ENCODE measurements around the gene RAB11FIP4. TPM values are rescaled to one million over a fixed set of nuclear protein-coding genes. Genes with fewer than 3 reads are reported as not detected.

Gene RAB11FIP4
- total RNA-seq, 1 experiment from 2014 or later = 54.9 TPM

DNA sequence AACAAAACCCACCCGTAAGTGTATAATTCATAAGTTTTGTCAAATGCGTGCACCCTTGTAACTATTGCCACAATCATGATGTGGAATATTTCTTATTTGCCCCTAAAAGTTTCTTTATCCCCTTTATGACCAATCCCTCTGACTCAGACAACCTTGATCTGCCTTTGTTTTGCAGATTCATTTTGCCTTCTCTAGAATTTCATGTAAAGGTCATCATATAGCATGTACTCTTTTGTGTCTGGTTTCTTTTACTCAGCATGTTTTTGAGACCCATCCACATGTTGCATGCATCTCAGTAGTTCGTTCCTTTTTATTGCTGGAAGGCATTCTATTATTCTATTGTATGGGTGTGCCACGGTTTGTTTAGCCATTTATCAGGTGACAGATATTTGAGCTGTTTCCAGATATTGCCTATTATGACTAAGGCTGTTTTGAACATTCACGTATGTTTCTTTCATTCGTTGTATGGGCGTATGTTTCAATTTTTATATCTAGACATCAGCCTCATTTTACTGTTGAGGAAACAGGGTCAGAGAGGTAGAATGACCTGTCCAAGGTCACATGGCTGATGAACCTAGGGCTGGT lies 192.4 kb downstream of the RAB11FIP4 start (continued):
- TF ChIP-seq FOXJ3 (CRISPR knock-in tag; IDR thresholded peaks at IDR 0.05; ENCODE audit: borderline replicate concordance) (no peak), FOXK1 (CRISPR knock-in tag; IDR thresholded peaks at IDR 0.05) (no peak), GRHL2 (CRISPR knock-in tag; IDR thresholded peaks at IDR 0.05; ENCODE audit: insufficient replicate concordance, severe bottlenecking) (no peak)
- TF ChIP-seq, protein P1, sequence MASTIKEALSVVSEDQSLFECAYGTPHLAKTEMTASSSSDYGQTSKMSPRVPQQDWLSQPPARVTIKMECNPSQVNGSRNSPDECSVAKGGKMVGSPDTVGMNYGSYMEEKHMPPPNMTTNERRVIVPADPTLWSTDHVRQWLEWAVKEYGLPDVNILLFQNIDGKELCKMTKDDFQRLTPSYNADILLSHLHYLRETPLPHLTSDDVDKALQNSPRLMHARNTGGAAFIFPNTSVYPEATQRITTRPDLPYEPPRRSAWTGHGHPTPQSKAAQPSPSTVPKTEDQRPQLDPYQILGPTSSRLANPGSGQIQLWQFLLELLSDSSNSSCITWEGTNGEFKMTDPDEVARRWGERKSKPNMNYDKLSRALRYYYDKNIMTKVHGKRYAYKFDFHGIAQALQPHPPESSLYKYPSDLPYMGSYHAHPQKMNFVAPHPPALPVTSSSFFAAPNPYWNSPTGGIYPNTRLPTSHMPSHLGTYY (CRISPR knock-in tag; IDR thresholded peaks at IDR 0.05) = no peak
- TF ChIP-seq, protein P2, sequence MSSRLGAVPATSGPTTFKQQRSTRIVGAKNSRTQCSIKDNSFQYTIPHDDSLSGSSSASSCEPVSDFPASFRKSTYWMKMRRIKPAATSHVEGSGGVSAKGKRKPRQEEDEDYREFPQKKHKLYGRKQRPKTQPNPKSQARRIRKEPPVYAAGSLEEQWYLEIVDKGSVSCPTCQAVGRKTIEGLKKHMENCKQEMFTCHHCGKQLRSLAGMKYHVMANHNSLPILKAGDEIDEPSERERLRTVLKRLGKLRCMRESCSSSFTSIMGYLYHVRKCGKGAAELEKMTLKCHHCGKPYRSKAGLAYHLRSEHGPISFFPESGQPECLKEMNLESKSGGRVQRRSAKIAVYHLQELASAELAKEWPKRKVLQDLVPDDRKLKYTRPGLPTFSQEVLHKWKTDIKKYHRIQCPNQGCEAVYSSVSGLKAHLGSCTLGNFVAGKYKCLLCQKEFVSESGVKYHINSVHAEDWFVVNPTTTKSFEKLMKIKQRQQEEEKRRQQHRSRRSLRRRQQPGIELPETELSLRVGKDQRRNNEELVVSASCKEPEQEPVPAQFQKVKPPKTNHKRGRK (CRISPR knock-in tag; IDR thresholded peaks at IDR 0.05; ENCODE audit: borderline replicate concordance) = no peak

- ChIA-PET CTCF (no interaction called here), POLR2A (interaction anchor here (0.7 kb wide), 1 partner anchor 14 kb away, joined by 3 read pairs; no protein-coding TSS in a partner anchor)
- H3K9me3 Mint-ChIP-seq = peaks cover 4% of the 10 kb centered on the region
- TF ChIP-seq, protein P3, sequence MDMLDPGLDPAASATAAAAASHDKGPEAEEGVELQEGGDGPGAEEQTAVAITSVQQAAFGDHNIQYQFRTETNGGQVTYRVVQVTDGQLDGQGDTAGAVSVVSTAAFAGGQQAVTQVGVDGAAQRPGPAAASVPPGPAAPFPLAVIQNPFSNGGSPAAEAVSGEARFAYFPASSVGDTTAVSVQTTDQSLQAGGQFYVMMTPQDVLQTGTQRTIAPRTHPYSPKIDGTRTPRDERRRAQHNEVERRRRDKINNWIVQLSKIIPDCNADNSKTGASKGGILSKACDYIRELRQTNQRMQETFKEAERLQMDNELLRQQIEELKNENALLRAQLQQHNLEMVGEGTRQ (CRISPR knock-in tag; IDR thresholded peaks at IDR 0.05) = peak; percentile 45; the same call in 1 of the 2 replicates
- TF ChIP-seq ATF6 (CRISPR knock-in tag; IDR thresholded peaks at IDR 0.05) = no peak
- no peaks in the 10 kb centered on the region for H3K36me3 Mint-ChIP-seq
- H3K4me3 Mint-ChIP-seq = no peak overlapping the region
- ATAC-seq (no peak), DNase-seq (ENCODE audit: low spot score) (no peak)
- H3K27ac Mint-ChIP-seq = no peak overlapping the region
- no peaks in the 10 kb centered on the region for H3K4me1 Mint-ChIP-seq
- H3K27me3 Mint-ChIP-seq (ENCODE audit: low read depth) = no peaks in the 10 kb centered on the region
Observed at GRCh38 chr17:31584438-31585279, 193.2 kb downstream of the RAB11FIP4 start.

DNA sequence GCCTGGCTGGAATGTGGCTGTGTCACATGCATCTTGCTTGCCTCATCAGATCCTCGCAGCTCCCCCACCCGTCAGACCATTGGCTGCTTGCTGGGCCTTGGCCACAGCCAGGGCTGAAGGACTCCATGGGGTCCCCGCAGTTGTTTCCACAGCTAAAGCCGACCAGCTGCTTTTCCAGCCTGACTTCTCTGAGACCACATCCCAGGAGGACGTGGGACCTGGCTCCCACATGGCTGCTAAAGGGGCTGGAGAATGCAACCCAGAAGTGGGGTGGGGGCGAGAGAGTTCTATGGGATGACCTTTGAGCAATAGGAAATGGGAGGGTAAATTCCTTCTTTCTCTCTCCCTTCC lies 193.8 kb downstream of the RAB11FIP4 start:
- Mint-ChIP-seq H3K27me3 (ENCODE audit: low read depth) (no peaks in the 10 kb centered on the region), H3K4me3 (no peak overlapping the region), H3K9me3 (peaks cover 4% of the 10 kb centered on the region), H3K27ac (no peak overlapping the region), H3K36me3 (no peaks in the 10 kb centered on the region), H3K4me1 (no peaks in the 10 kb centered on the region)
- ATAC-seq (no peak), DNase-seq (ENCODE audit: low spot score) (no peak)
- POLR2A ChIA-PET = no interaction called here
- CTCF ChIA-PET = no interaction called here
- TF ChIP-seq AFF4 (CRISPR knock-in tag; IDR thresholded peaks at IDR 0.05; ENCODE audit: borderline replicate concordance) = no peak
- TF ChIP-seq ZNF263 (CRISPR knock-in tag; IDR thresholded peaks at IDR 0.05; ENCODE audit: low read depth) = no peak
- no peak for TF ChIP-seq TEAD4 (CRISPR knock-in tag; IDR thresholded peaks at IDR 0.05)
- no peak for TF ChIP-seq ZNF416 (CRISPR knock-in tag; IDR thresholded peaks at IDR 0.05)
- TF ChIP-seq, protein P4, sequence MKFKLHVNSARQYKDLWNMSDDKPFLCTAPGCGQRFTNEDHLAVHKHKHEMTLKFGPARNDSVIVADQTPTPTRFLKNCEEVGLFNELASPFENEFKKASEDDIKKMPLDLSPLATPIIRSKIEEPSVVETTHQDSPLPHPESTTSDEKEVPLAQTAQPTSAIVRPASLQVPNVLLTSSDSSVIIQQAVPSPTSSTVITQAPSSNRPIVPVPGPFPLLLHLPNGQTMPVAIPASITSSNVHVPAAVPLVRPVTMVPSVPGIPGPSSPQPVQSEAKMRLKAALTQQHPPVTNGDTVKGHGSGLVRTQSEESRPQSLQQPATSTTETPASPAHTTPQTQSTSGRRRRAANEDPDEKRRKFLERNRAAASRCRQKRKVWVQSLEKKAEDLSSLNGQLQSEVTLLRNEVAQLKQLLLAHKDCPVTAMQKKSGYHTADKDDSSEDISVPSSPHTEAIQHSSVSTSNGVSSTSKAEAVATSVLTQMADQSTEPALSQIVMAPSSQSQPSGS (CRISPR knock-in tag; IDR thresholded peaks at IDR 0.05; ENCODE audit: borderline replicate concordance, low read depth) = no peak
- no peak for TF ChIP-seq ZBTB21 (CRISPR knock-in tag; IDR thresholded peaks at IDR 0.05; ENCODE audit: borderline replicate concordance)
- TF ChIP-seq ZNF121 (CRISPR knock-in tag; IDR thresholded peaks at IDR 0.05) = no peak
- TF ChIP-seq, protein P5, sequence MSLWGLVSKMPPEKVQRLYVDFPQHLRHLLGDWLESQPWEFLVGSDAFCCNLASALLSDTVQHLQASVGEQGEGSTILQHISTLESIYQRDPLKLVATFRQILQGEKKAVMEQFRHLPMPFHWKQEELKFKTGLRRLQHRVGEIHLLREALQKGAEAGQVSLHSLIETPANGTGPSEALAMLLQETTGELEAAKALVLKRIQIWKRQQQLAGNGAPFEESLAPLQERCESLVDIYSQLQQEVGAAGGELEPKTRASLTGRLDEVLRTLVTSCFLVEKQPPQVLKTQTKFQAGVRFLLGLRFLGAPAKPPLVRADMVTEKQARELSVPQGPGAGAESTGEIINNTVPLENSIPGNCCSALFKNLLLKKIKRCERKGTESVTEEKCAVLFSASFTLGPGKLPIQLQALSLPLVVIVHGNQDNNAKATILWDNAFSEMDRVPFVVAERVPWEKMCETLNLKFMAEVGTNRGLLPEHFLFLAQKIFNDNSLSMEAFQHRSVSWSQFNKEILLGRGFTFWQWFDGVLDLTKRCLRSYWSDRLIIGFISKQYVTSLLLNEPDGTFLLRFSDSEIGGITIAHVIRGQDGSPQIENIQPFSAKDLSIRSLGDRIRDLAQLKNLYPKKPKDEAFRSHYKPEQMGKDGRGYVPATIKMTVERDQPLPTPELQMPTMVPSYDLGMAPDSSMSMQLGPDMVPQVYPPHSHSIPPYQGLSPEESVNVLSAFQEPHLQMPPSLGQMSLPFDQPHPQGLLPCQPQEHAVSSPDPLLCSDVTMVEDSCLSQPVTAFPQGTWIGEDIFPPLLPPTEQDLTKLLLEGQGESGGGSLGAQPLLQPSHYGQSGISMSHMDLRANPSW (CRISPR knock-in tag; conservative IDR thresholded peaks at IDR 0.05; ENCODE audit: low read depth) = no peak
- no peak for TF ChIP-seq ATF1 (CRISPR knock-in tag; IDR thresholded peaks at IDR 0.05)

All from WTC11 (cell line).